ENCODE measurements around the gene TPST1.
"Not testable (repeated sequence)": the region's sequence is repeated elsewhere in the genome, so short reads cannot be mapped to it uniquely, and the experiment has no call there.

TPST1 gene

GRCh38 chr7:66189695-66190503 is 15.2 kb upstream of the TPST1 start:
- DNase-seq = no peak

- no peak for DNase-seq
Measured at GRCh38 chr7:66190504-66190857, 14.7 kb upstream of the TPST1 start.

- no peak for DNase-seq
Measured at GRCh38 chr7:66193146-66193725, 11.9 kb upstream of the TPST1 start.

GRCh38 chr7:66198469-66198868 is 6.7 kb upstream of the TPST1 start:
- no peak for DNase-seq

GRCh38 chr7:66198956-66199355 is 6.2 kb upstream of the TPST1 start:
- no peak for DNase-seq

GRCh38 chr7:66202441-66202840 is 2.7 kb upstream of the TPST1 start:
- DNase-seq = no peak

- no peak for DNase-seq
Measured at GRCh38 chr7:66205741-66206090, 582 bp downstream of the TPST1 start.

- DNase-seq = no peak
Measured at GRCh38 chr7:66206119-66206933, 1.2 kb downstream of the TPST1 start.

GRCh38 chr7:66206934-66207240 is 1.8 kb downstream of the TPST1 start:
- no peak for DNase-seq

GRCh38 chr7:66207540-66207939 is 2.4 kb downstream of the TPST1 start:
- no peak for DNase-seq

GRCh38 chr7:66211429-66211828 is 6.3 kb downstream of the TPST1 start:
- DNase-seq = no peak

- no peak for DNase-seq
Measured at GRCh38 chr7:66213637-66214036, 8.5 kb downstream of the TPST1 start.

GRCh38 chr7:66216687-66217086 is 11.6 kb downstream of the TPST1 start:
- no peak for DNase-seq

GRCh38 chr7:66219805-66220204 is 14.7 kb downstream of the TPST1 start:
- no peak for DNase-seq

- no peak for DNase-seq
Measured at GRCh38 chr7:66221442-66221841, 16.3 kb downstream of the TPST1 start.

- no peak for DNase-seq
Measured at GRCh38 chr7:66227808-66228207, 22.7 kb downstream of the TPST1 start.

GRCh38 chr7:66231326-66232216 is 26.4 kb downstream of the TPST1 start:
- DNase-seq = not testable (repeated sequence)

GRCh38 chr7:66233638-66234037 is 28.5 kb downstream of the TPST1 start:
- DNase-seq = no peak

- no peak for DNase-seq
Measured at GRCh38 chr7:66236713-66237303, 31.7 kb downstream of the TPST1 start.

GRCh38 chr7:66237906-66238772 is 33.0 kb downstream of the TPST1 start:
- no peak for DNase-seq

GRCh38 chr7:66238773-66239466 is 33.8 kb downstream of the TPST1 start:
- DNase-seq = no peak
